ENCODE results near the gene PCDHA1. TPM values are rescaled to one million over a fixed set of nuclear protein-coding genes. Genes with fewer than 3 reads are reported as not detected.
"Not testable (repeated sequence)": the region's sequence is repeated elsewhere in the genome, so short reads cannot be mapped to it uniquely, and the experiment has no call there.

PCDHA1 gene
- not detected for total RNA-seq
- long read RNA-seq = 0 reads

GRCh38 chr5:140785905-140786686 is at the start of gene PCDHA1:
PCDHA1 (plus strand) TSS chr5:140786140.
- intact Hi-C loops (cut with DNase I, micrococcal nuclease) = no loop called here
- ATAC-seq = no peak
- DNase-seq = no peak

GRCh38 chr5:140737486-140737885 is 48.5 kb upstream of the PCDHA1 start:
- ATAC-seq = no peak
- DNase-seq = no peak
- intact Hi-C loops (cut with DNase I, micrococcal nuclease) = no loop called here

DNA sequence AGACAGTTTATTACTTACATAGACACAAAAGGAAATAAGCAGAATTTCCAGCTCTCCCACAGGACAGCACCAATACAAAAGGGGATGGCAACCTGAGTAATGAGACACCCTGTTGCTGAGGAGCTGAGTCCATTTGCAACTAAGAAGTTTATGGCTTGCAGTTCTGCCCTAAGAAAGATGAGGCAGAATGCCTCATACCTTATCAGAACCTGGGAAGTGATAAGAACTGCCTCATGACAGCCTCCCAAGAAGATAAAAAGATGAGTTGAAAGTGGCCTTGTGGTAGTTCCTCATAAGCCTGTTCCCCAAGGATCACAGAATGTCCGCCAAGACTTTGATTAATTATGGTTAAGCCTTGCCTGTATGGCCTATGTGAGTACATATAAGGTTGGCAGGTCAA is 44.0 kb upstream of the PCDHA1 start:
- ATAC-seq = no peak
- no peak for DNase-seq
- intact Hi-C loops (cut with DNase I, micrococcal nuclease) = no loop called here

DNA sequence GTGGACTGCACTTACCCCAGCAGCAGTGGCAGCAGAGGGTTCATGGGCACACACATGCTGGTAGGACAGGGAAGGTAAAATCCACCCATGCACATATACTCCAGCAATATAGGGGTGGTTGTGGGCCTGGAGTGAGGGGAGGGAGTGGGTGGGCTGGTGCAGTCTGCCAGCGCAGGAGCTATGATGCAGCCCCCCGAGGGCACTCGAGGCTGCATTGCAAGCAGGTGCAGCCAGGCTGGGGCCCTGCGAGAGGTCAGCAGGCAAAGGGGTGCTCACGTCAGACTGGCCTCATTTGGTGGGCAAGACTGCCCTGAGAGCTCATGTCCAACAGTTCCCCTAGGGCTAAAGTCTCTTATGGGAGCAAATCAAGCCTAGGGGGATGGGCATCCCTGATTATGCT is 32.4 kb upstream of the PCDHA1 start:
- intact Hi-C loops (cut with DNase I, micrococcal nuclease) = no loop called here
- DNase-seq (no peak), ATAC-seq (no peak)

GRCh38 chr5:140764177-140764973 is 21.6 kb upstream of the PCDHA1 start:
- DNase-seq (no peak), ATAC-seq (no peak)
- intact Hi-C loops (cut with DNase I, micrococcal nuclease) = no loop called here

- no peak for ATAC-seq
- intact Hi-C loops (cut with DNase I, micrococcal nuclease) = no loop called here
- DNase-seq = no peak
These were observed 18.5 kb upstream of the PCDHA1 start for GRCh38 chr5:140767444-140767843.

GRCh38 chr5:140780512-140780911 is 5.4 kb upstream of the PCDHA1 start:
- DNase-seq = no peak
- intact Hi-C loops (cut with DNase I, micrococcal nuclease) = no loop called here

DNA sequence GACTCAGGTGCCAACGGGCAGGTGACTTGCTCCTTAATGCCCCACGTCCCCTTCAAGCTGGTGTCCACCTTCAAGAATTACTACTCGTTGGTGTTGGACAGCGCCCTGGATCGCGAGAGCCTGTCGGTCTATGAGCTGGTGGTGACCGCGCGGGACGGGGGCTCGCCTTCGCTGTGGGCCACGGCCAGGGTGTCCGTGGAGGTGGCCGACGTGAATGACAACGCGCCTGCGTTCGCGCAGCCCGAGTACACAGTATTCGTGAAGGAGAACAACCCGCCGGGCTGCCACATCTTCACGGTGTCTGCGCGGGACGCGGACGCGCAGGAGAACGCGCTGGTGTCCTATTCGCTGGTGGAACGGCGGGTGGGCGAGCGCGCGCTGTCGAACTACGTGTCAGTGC is 1.5 kb downstream of the PCDHA1 start:
- intact Hi-C loops (cut with DNase I, micrococcal nuclease); ATAC-seq; DNase-seq: not testable (repeated sequence)

More at GRCh38 chr5:140780512-140780911, 5.4 kb upstream of the PCDHA1 start:
- ATAC-seq = no peak

DNA sequence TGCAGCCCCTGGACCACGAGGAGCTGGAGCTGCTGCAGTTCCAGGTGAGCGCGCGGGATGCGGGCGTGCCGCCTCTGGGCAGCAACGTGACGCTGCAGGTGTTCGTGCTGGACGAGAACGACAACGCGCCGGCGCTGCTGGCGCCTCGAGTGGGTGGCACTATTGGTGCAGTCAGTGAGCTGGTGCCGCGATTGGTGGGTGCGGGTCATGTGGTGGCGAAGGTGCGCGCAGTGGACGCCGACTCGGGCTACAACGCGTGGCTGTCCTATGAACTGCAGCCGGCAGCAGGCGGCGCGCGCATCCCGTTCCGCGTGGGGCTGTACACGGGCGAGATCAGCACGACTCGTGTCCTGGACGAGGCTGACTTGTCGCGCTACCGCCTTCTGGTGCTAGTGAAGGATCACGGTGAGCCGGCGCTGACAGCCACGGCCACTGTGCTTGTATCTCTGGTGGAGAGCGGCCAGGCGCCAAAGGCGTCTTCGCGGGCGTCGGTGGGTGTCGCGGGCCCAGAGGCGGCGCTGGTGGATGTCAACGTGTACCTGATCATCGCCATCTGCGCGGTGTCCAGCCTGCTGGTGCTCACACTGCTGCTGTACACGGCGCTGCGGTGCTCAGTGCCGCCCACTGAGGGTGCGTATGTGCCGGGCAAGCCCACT is 2.0 kb downstream of the PCDHA1 start:
- intact Hi-C loops (cut with DNase I, micrococcal nuclease); DNase-seq; ATAC-seq: not testable (repeated sequence)

DNA sequence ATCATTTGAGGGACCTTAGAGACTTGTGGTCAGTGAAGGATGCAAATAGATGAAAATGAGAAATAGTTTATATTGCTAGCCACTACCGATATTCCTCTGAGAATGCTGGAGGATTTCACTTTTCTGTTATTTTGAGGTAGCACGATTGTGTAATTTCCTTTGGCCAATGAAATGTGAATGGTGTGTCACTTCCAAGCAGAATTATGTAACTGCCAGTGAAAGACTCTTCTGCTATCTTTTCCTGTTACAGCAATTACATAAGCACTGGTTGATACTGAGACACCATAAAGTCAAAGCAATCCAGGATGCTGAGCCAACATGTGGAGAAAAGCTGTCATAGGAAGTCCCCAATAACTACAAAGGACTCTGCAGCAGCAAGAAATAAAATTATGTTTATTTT is 5.1 kb downstream of the PCDHA1 start:
- ATAC-seq (no peak), DNase-seq (no peak)
- intact Hi-C loops (cut with DNase I, micrococcal nuclease) = no loop called here

DNA sequence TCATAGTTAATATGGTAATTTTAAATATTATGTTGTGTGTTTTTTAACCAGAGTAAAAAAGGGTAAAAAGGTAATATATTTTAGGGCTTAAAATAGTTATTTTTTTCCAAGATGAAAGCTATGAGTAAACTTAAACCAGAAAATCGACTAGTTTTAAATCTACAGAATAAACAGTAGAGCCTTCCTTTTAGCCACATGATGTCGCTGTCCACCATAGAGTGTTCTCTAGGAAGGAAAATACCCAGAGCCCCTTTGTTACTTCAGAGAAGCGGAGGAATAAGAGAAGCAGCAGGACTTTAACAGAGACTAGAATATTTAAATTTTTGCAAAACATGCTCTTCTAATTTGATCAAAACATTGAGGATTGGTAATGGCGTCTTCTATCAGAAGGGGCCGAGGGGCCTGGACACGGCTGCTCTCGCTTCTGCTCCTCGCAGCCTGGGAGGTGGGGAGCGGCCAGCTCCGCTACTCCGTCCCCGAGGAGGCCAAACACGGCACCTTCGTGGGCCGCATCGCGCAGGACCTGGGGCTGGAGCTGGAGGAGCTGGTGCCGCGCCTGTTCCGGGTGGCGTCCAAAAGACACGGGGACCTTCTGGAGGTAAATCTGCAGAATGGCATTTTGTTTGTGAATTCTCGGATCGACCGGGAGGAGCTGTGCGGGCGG is 8.8 kb downstream of the PCDHA1 start, which contains the start of gene PCDHA2:
Gene PCDHA2 (plus strand): TSS at position 258 of the 664 bp plus-strand sequence.
- intact Hi-C loops (cut with DNase I, micrococcal nuclease) = no loop called here
- DNase-seq = no peak
- ATAC-seq = no peak

GRCh38 chr5:140795259-140795641 is 9.3 kb downstream of the PCDHA1 start:
- ATAC-seq (no peak), DNase-seq (no peak)
- intact Hi-C loops (cut with DNase I, micrococcal nuclease) = no loop called here

GRCh38 chr5:140796072-140796717 is 10.3 kb downstream of the PCDHA1 start:
- intact Hi-C loops (cut with DNase I, micrococcal nuclease); DNase-seq; ATAC-seq: not testable (repeated sequence)

GRCh38 chr5:140796718-140797095 is 10.8 kb downstream of the PCDHA1 start:
- no peak for DNase-seq
- intact Hi-C loops (cut with DNase I, micrococcal nuclease) = no loop called here
- ATAC-seq = no peak

DNA sequence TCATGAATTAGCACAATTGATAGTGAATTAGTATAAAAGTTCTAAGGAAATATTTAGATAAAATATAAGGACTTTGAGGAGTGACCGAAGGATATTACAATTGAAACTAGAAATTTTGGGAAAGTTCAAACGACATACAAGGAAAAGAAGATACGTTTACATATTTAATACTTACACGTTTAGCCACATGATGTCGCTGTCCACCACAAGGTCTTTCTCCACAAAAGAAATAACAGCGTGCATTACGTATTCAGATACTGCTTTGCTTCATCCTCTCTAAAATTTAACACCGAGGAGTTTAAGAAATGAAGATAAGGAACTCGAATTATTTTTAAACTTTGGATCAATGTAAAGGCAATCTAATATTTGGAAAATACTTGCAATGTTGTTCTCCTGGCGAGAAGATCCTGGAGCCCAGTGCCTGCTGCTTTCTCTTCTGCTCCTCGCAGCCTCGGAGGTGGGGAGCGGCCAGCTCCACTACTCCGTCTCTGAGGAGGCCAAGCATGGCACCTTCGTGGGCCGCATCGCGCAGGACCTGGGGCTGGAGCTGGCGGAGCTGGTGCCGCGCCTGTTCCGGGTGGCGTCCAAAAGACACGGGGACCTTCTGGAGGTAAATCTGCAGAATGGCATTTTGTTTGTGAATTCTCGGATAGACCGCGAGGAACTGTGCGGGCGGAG is 15.0 kb downstream of the PCDHA1 start, which contains the start of gene PCDHA3:
Gene PCDHA3 (plus strand): TSS at position 242 of the 678 bp plus-strand sequence.
- intact Hi-C loops (cut with DNase I, micrococcal nuclease) = no loop called here
- ATAC-seq (no peak), DNase-seq (no peak)

GRCh38 chr5:140801494-140801841 is 15.5 kb downstream of the PCDHA1 start:
- ATAC-seq = no peak
- intact Hi-C loops (cut with DNase I, micrococcal nuclease) = no loop called here
- DNase-seq = no peak

DNA sequence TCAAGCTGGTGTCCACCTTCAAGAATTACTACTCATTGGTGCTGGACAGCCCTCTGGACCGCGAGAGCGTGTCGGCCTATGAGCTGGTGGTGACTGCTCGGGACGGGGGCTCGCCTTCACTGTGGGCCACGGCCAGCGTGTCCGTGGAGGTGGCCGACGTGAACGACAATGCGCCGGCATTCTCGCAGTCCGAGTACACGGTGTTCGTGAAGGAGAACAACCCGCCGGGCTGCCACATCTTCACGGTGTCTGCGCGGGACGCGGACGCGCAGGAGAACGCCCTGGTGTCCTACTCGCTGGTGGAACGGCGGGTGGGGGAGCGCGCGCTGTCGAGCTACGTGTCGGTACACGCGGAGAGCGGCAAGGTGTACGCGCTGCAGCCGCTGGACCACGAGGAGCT is 16.4 kb downstream of the PCDHA1 start:
- intact Hi-C loops (cut with DNase I, micrococcal nuclease); ATAC-seq; DNase-seq: not testable (repeated sequence)

GRCh38 chr5:140802781-140803271 is 16.9 kb downstream of the PCDHA1 start:
- ATAC-seq = no peak
- intact Hi-C loops (cut with DNase I, micrococcal nuclease) = no loop called here

More at GRCh38 chr5:140802781-140803271, 16.9 kb downstream of the PCDHA1 start:
- no peak for DNase-seq

Measured in left colon (tissue), 2 donors.